GM19035 (cell line): Measurements from ENCODE around the gene OR8G1.
"Not testable (repeated sequence)": the region's sequence is repeated elsewhere in the genome, so short reads cannot be mapped to it uniquely, and the experiment has no call there.

Experiments used
- ATAC-seq: cut with Tn5 transposase; IDR thresholded peaks from one replicate; pipeline ENCODE4 v1.9.1; 2021; ENCODE audit not compliant: unreplicated experiment

The OR8G1 gene, protein sequence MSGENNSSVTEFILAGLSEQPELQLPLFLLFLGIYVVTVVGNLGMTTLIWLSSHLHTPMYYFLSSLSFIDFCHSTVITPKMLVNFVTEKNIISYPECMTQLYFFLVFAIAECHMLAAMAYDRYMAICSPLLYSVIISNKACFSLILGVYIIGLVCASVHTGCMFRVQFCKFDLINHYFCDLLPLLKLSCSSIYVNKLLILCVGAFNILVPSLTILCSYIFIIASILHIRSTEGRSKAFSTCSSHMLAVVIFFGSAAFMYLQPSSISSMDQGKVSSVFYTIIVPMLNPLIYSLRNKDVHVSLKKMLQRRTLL

GRCh38 chr11:124240621-124241397, at the start of gene OR8G1:
TSS of gene OR8G1 (plus strand) at chr11:124241095. CDS start at chr11:124249676, 8,581 bp downstream.
- no peak for ATAC-seq

GRCh38 chr11:124193221-124194010, 47.5 kb upstream of the OR8G1 start:
- no peak for ATAC-seq

- ATAC-seq, result no peak
These were observed 46.4 kb upstream of the OR8G1 start for GRCh38 chr11:124194293-124195188.

DNA sequence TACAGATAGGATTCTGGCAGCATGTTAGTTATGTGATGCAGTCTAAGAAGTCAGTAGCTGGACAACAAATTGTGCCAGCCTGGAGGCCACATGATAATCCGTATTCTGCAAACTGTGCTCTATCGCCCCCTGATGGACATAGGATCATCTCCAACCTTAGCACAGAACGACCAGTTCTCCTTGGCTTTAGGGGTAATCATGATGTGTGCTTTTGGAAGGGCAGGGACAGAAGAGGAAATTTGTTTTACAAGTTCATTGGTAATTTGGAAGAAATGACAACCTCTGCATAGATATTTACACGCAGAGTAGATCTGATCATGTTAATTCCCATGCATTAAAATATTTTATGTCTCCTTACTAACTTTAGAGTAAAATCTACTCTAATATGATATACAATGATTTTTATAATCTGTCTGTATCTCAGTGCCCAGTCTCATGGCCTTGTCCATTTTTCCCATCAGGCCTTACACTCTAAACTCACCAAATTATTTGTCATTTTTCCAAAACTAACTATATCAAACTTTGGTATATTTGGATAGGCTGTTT, 45.6 kb upstream of the OR8G1 start:
- peak; percentile 95 for ATAC-seq

DNA sequence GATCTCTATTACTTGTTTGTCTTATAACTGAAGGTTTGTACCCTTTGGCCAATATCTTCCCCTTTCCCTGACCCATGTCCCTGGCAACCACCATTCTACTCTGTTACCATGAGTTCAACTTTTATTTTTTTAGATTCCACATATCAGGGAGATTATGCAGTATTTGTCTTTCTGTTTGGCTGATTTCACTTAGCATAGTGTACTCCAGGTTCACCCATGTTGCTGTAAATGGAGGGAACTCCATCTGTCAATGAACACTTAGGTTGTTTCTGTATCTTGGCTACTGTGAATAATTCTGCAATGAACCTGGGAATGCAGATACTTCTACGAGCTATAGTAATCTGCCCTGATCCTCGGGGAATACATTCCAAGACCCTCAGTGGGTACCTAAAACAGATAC, 42.9 kb upstream of the OR8G1 start:
- no peak for ATAC-seq

GRCh38 chr11:124198897-124199296, 42.0 kb upstream of the OR8G1 start:
- ATAC-seq, result no peak

DNA sequence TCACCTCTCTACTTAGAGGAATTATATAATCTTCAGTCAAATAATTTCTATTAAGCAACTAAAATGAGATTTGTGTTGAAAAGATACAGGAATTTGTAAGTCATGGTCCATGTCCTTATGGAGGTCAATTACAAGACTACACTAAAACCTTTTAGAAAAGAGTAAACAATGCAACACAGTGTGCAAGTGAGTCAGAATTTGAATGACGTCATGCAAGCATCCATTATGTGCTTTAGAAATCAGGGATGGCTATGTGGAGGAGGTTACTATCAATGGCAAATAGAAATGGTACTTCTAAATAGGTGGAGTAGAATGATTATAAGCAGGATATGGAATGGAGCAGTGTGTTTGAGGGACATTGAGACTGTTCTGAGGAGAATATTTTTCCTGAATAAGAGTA, 41.2 kb upstream of the OR8G1 start:
- ATAC-seq, result no peak

DNA sequence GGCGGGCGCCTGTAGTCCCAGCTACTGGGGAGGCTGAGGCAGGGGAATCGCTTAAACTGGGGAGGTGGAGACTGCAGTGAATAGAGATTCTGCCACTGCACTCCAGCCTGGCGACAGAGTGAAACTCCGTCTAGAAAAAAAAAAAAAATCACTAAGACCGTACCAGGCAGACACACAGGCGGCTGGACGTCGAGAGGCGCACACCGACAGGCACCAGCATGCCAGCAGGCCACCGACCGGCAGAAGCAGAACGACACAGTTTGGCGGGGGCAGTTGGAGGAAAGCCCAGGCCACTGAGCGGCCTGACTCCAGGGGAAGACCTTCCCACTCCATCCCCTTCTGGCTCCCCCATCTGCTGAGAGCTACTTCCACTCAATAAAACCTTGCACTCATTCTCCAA, 40.2 kb upstream of the OR8G1 start:
- ATAC-seq, result no peak

GRCh38 chr11:124202951-124203350, 37.9 kb upstream of the OR8G1 start:
- ATAC-seq, result no peak

DNA sequence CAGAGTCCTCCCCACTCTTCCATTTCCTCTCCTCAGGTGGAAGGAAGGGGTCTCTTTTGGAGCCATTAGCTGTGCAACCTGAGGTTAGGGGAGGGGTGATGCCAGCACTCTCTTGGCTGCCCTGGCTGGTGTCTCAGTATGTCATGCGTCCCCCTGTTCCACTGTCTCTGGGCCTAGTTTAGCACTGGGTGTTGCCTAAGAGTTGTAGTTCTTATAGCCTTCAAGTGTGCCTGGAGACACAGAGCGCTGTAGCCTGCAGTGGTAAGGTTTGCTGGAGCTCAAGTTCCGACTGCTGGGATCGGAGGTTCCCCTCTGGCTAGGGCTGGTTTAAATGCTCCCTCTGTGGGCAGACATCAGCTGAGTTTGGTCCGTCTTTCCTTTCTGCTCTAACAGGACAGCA, 36.9 kb upstream of the OR8G1 start:
- ATAC-seq, result no peak

GRCh38 chr11:124207102-124207792, 33.6 kb upstream of the OR8G1 start:
- ATAC-seq, result no peak

DNA sequence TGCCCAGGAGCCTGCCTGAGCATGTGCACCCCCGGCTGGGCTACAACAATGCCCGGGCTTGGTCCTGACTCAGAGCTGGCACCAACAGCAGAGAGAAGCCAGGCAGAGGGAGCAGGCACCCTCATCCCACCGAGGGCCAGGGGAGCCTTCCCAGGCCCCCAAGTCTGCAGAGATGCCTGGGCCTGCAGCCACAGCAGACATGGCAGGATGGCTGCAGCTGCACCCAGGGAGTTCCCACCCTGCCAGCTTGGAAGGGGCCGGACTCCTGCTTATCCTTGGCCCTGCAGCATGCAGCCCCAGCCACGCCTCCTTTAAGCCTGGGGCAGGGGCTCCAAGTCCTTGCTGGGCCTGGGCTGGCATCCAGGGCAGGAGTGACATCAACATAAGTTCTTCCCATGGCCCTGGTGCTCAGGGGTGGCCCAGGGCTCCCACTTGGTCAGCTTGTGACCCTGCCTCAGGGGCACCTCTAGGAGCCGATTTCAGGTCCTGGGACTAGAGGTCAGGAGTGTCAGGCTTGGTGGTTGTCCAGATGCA, 31.0 kb upstream of the OR8G1 start:
- ATAC-seq, result no peak

DNA sequence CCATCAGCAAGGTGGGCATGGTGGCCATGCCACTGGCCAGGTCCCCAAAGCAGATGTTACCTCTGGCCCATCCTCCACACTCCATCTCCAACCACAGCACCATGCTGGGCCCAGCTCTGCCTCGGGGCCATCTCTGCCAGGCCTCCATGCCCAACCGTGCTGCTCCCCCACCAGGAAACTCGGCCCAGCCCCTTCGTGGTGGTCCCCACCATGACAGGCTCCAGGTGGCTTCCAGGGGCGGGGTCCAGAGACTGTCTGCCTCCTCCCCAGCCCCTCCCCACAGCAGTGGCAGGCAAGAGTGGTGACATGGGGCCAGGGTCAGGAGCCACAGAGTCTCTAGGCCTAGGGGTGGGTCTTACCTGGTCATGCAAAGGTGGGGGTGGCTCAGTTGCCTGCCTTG, 30.5 kb upstream of the OR8G1 start:
- no peak for ATAC-seq

DNA sequence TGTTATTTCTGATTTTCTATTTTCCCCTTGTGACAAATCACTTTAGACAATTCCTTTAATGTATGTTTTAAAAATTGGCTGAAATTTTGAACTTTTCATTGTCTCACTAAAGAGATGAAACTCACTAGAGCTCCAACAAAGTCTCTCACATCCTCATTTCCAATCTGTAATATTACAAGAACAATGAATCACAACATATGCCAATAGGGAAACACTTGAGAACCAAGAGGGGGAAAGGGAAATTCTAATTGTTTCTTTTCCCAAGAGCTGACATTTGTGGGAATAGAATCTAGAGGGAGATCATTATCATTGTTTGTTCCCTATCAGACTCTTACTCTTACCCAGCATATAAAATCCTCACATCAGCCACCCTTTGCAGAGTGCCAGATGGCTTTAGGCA, 29.6 kb upstream of the OR8G1 start:
- no peak for ATAC-seq

GRCh38 chr11:124214027-124214426, 26.9 kb upstream of the OR8G1 start:
- no peak for ATAC-seq

DNA sequence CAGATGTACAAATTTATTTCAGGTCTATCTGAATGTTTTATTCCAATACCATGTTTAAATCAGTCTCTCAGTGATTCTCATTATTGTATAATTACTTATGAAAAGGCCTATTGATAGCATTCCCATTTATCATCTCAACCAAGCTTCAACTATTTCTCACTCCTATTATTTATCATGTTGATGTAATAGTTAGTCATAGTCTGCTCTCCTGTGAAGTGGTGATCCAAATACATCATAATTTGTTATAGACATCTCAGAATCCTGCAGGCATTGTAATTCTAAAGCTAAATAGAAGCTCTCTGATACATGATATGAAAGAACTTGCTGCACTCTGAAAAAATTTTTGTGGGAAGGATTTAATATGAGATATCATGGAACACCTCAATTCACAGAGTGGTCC, 21.8 kb upstream of the OR8G1 start:
- no peak for ATAC-seq

DNA sequence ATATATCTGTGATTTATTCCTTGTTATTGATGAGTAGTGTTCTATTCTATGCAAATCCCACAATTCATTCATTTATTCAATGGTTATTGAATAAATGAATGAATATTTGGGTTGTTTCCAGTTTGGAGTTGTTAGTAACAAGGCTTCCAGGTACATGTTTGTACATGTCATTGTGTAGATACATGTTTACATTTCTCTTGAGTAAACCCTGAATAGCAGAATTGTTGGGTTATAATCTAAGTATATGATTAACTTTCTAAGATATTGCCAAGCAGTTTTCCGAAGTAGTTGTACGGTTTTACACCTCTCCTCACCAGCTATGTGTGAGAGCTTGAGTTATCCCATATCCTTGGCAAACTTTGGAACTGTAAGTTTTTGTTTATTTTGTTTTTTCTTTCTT, 18.5 kb upstream of the OR8G1 start:
- ATAC-seq, result no peak

- ATAC-seq, result not testable (repeated sequence)
These were observed 16.1 kb upstream of the OR8G1 start for GRCh38 chr11:124224618-124225423.

DNA sequence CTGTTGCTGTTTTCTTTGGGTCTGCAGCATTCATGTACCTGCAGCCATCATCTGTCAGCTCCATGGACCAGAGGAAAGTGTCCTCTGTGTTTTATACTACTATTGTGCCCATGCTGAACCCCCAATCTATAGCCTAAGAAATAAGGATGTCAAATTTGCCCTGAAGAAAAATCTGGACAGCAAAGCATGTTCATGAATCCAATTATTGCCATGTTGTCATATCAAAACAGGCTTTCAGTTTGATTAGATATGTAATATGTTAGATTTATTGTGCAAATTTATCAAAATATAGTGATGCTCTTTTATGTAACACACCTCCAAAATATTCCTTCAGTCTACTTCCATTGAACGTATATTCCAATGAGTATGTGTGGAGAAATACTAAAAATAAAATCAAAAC, 15.4 kb upstream of the OR8G1 start:
- ATAC-seq, result no peak
